NCI-H446 treated with DMSO at 0.1 percent for 48 hours (cell line): ENCODE measurements around the gene ELMO3.

ENCODE experiments used
- DNase-seq: peaks from one replicate; lab custom pipeline; 2025; lab: John Stamatoyannopoulos, UW

The ELMO3 gene

GRCh38 chr16:67226295-67226803 is 27.4 kb downstream of the ELMO3 start:
- no peak for DNase-seq

GRCh38 chr16:67226804-67227566 is 28.1 kb downstream of the ELMO3 start, which contains the start of gene TMEM208:
Gene TMEM208 (plus strand): TSS chr16:67227130. CDS start chr16:67227219, 89 bp downstream.
- DNase-seq, result peak; percentile 90

GRCh38 chr16:67227567-67227921 is 28.6 kb downstream of the ELMO3 start:
- no peak for DNase-seq

- DNase-seq, result no peak
Observed at GRCh38 chr16:67228034-67228785, 29.3 kb downstream of the ELMO3 start.

- DNase-seq, result no peak
Observed at GRCh38 chr16:67228905-67229304, 30.0 kb downstream of the ELMO3 start.

GRCh38 chr16:67229906-67230808 is 31.2 kb downstream of the ELMO3 start:
- no peak for DNase-seq

GRCh38 chr16:67230809-67231660 is 32.1 kb downstream of the ELMO3 start:
- DNase-seq, result no peak

GRCh38 chr16:67233596-67233995 is 34.7 kb downstream of the ELMO3 start:
- no peak for DNase-seq

- DNase-seq, result no peak
Observed at GRCh38 chr16:67234180-67234597, 35.3 kb downstream of the ELMO3 start.

- no peak for DNase-seq
Observed at GRCh38 chr16:67235816-67236562, 37.1 kb downstream of the ELMO3 start.

- no peak for DNase-seq
Observed at GRCh38 chr16:67236563-67237395, 37.8 kb downstream of the ELMO3 start.

- DNase-seq, result no peak
Observed at GRCh38 chr16:67237396-67238277, 38.7 kb downstream of the ELMO3 start.

- DNase-seq, result no peak
Observed at GRCh38 chr16:67238278-67238575, 39.3 kb downstream of the ELMO3 start.

GRCh38 chr16:67238806-67239470 is 40.0 kb downstream of the ELMO3 start:
- no peak for DNase-seq

- no peak for DNase-seq
Observed at GRCh38 chr16:67240506-67240905, 41.6 kb downstream of the ELMO3 start.

- no peak for DNase-seq
Observed at GRCh38 chr16:67241008-67241900, 42.3 kb downstream of the ELMO3 start.

GRCh38 chr16:67242138-67242730 is 43.3 kb downstream of the ELMO3 start:
- no peak for DNase-seq
